Measurements from ENCODE around the gene PPP2R2B.

PPP2R2B gene

GRCh38 chr5:146765089-146765832 lies 113.3 kb downstream of the PPP2R2B start:
- no peaks in the 10 kb centered on the region for H3K27me3 ChIP-seq (replicated peaks; ENCODE audit: control insufficient read depth, insufficient read depth, low read length)
- no peaks in the 10 kb centered on the region for H3K36me3 ChIP-seq (ENCODE audit: control insufficient read depth, insufficient read depth, low read length)
- no peak overlapping the region for H3K4me3 ChIP-seq (replicated peaks; ENCODE audit: low read depth, low read length)
- DNase-seq (ENCODE audit: extremely low read depth, insufficient read length), result no peak
- no peak for TF ChIP-seq CTCF (IDR thresholded peaks at IDR 0.05; ENCODE audit: insufficient read depth, low read length, poor library complexity, severe bottlenecking)

GRCh38 chr5:146762830-146763229 lies 115.7 kb downstream of the PPP2R2B start:
- H3K4me3 ChIP-seq (replicated peaks; ENCODE audit: low read depth, low read length), result no peak overlapping the region
- no peak for TF ChIP-seq CTCF (IDR thresholded peaks at IDR 0.05; ENCODE audit: insufficient read depth, low read length, poor library complexity, severe bottlenecking)
- H3K27me3 ChIP-seq (replicated peaks; ENCODE audit: control insufficient read depth, insufficient read depth, low read length), result no peaks in the 10 kb centered on the region
- no peaks in the 10 kb centered on the region for H3K36me3 ChIP-seq (ENCODE audit: control insufficient read depth, insufficient read depth, low read length)
- DNase-seq (ENCODE audit: extremely low read depth, insufficient read length), result no peak

- no peak for DNase-seq (ENCODE audit: extremely low read depth, insufficient read length)
- no peaks in the 10 kb centered on the region for H3K36me3 ChIP-seq (ENCODE audit: control insufficient read depth, insufficient read depth, low read length)
- H3K27me3 ChIP-seq (replicated peaks; ENCODE audit: control insufficient read depth, insufficient read depth, low read length), result no peaks in the 10 kb centered on the region
- H3K4me3 ChIP-seq (replicated peaks; ENCODE audit: low read depth, low read length), result no peak overlapping the region
- TF ChIP-seq CTCF (IDR thresholded peaks at IDR 0.05; ENCODE audit: insufficient read depth, low read length, poor library complexity, severe bottlenecking), result no peak
Measured at GRCh38 chr5:146761811-146762210, 116.7 kb downstream of the PPP2R2B start.

GRCh38 chr5:146758938-146759337 lies 119.6 kb downstream of the PPP2R2B start:
- DNase-seq (ENCODE audit: extremely low read depth, insufficient read length), result no peak
- no peaks in the 10 kb centered on the region for H3K27me3 ChIP-seq (replicated peaks; ENCODE audit: control insufficient read depth, insufficient read depth, low read length)
- H3K36me3 ChIP-seq (ENCODE audit: control insufficient read depth, insufficient read depth, low read length), result no peaks in the 10 kb centered on the region
- no peak for TF ChIP-seq CTCF (IDR thresholded peaks at IDR 0.05; ENCODE audit: insufficient read depth, low read length, poor library complexity, severe bottlenecking)
- H3K4me3 ChIP-seq (replicated peaks; ENCODE audit: low read depth, low read length), result no peak overlapping the region

- H3K36me3 ChIP-seq (ENCODE audit: control insufficient read depth, insufficient read depth, low read length), result no peaks in the 10 kb centered on the region
- DNase-seq (ENCODE audit: extremely low read depth, insufficient read length), result no peak
- H3K27me3 ChIP-seq (replicated peaks; ENCODE audit: control insufficient read depth, insufficient read depth, low read length), result no peaks in the 10 kb centered on the region
- no peak for TF ChIP-seq CTCF (IDR thresholded peaks at IDR 0.05; ENCODE audit: insufficient read depth, low read length, poor library complexity, severe bottlenecking)
- no peak overlapping the region for H3K4me3 ChIP-seq (replicated peaks; ENCODE audit: low read depth, low read length)
Measured at GRCh38 chr5:146758076-146758475, 120.5 kb downstream of the PPP2R2B start.

- Histone ChIP-seq H3K27me3 (replicated peaks; ENCODE audit: control insufficient read depth, insufficient read depth, low read length) (no peaks in the 10 kb centered on the region), H3K36me3 (ENCODE audit: control insufficient read depth, insufficient read depth, low read length) (no peaks in the 10 kb centered on the region), H3K4me3 (replicated peaks; ENCODE audit: low read depth, low read length) (no peak overlapping the region)
- DNase-seq (ENCODE audit: extremely low read depth, insufficient read length), result no peak
- TF ChIP-seq CTCF (IDR thresholded peaks at IDR 0.05; ENCODE audit: insufficient read depth, low read length, poor library complexity, severe bottlenecking), result no peak
Measured at GRCh38 chr5:146756546-146756945, 122.0 kb downstream of the PPP2R2B start.

Data from GM06990 (cell line).